Activated CD8-positive, alpha-beta memory T cell treated with anti-CD3 and anti-CD28 coated beads, Interleukin-2, amount 50 U/mL, for 1 hour (primary cell): ENCODE measurements around the gene MOGAT3.

Experiments used
- DNase-seq: peaks from one replicate; pipeline ENCODE4 v3.0.0-alpha.2; 2020; ENCODE audit errors: extremely low read depth

The MOGAT3 gene

GRCh38 chr7:101172005-101172853 is 28.6 kb downstream of the MOGAT3 start:
- no peak for DNase-seq

GRCh38 chr7:101171442-101171837 is 29.4 kb downstream of the MOGAT3 start:
- no peak for DNase-seq

DNA sequence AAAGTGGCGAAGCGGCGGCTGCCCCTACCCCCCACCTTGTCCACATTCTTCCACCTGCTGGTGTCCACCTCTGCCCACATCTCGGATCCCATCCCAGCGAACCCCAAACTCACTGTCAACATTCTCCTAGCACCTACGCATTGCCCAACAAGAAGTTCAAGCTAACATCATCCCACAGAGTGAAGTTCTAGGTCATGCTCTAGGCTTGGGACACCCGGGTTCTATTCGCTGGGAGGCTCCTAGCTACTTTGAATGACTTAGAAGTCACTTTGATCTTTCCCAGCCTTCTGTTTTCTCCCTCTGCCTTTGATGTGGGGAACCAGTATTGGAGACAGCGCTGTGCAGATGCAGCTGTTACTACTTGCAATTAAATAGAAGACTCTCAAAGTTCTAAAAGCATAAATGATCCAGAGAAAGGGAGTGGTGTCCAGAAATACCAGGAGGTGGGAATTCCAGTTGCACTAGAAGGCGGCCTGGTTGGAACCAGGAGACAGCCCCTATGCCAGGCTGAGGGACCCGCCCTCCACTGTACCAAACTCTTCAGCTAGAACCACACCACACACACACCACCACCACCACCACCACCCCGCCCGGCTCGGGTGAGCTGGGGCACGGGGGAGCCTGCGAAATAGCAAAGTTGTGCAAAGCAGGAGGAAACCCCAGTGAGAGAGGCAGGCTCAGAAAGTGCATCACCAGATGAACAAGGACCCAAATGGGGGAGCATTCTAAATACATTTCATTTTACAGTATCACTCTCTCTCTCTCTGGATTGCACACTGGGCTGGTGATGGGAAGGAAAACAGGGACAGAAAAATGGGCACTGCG is 30.0 kb downstream of the MOGAT3 start:
- no peak for DNase-seq

- peak; percentile 31 for DNase-seq
These were observed 30.8 kb downstream of the MOGAT3 start for GRCh38 chr7:101169838-101170551.

DNA sequence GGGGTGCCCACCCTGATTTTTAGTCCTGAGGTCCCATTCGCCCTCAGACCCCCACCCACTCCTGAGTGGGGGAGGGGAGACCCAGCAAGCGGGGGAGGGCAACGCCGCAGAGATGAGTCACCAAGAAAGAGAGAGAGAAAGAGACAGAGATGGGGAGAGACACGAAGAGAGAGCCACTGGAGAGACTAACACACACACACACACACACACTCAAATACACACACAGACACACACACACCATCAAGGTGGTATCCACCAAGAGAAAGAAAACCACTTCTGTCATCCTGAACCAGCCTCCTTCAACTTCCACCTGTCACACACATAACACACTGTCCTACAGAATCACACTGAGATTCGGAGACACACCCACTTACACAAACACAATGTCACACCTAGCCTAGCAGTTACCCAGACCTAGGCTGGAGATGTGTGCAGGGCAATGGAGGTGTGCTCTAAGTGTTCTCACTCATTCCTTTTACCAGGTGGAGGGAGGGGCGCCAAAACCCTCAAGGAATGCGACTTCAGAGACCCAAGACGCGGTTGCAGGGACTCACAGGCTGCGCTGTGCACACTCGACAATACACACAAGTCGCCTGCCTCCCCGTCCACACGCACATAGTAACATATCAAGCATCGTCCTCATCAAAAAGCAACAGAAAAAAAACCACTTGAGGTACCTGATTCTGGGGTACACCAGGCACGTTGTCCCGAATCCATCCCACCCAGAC is 31.6 kb downstream of the MOGAT3 start:
- DNase-seq: no peak

- no peak for DNase-seq
These were observed 32.3 kb downstream of the MOGAT3 start for GRCh38 chr7:101168412-101169049.

GRCh38 chr7:101167645-101168411 is 33.0 kb downstream of the MOGAT3 start:
- DNase-seq: no peak

DNA sequence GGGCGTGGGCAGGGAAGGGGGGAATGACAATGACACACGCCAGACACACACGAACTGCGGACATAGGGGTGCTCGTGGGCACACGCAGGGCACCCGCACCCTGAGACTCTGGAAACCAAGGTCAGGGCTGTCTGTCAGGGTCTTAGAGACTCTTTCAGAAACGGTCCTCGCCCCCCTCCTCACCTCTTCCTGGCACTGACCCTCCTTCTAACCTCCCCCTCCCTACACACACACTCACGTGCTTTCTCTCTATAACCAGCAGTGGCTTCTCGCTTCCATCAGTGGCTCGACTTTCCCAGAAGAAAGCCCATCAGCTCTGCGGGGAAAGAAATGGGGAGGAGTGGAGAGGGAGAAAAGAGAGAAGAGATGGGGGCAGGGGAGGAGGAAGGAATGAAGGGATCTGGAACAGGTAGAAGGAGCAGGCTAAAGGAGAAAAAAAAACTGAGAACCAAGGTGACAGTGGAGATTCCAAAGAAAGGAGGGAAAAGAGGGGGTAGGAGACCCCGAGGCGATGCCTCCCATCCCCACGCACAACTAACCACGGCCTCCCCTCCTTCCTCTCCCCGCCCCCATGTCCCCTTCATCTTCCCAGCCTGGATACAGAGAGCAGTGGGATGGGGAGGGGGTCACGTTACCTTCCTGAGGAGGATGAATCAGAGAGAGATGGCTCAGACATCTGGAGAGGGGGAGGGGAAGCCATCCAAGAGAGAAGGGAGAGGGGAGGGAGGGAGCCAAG is 33.8 kb downstream of the MOGAT3 start:
- no peak for DNase-seq

GRCh38 chr7:101166648-101166908 is 34.3 kb downstream of the MOGAT3 start:
- no peak for DNase-seq

DNA sequence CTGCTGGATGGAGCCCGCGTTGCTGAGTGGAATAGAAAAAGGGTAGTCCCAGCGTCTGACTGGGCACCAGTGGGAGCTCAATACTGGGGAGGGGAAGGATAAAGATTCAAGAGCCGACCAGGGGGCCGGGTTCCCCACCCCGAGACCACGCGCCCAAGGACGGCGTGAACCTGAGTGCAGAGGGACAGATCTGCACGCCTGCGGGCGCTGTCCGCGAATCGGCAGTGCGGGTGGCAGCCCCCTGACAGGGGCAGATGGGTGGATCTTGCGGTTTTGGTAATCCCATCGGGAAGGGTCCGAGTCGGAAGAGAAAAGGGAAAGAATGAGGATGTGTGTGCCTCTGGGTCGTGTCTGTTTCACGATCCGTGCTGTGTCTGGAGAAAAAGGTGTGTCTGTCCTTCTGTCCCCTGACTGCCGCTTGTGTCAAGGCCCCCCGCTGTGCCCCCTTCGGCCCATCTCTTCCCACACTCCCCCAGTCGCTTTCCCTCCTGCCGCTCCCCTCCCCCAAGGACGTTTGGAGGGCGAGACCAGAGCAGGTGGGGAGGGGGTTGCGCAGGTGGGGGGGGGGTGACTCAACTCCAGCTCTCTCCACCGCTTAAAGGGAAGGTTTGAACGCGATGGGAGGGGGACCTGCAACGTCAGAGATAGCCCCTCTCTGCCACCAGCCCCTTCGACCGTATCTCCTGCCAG is 34.7 kb downstream of the MOGAT3 start:
- DNase-seq: no peak

DNA sequence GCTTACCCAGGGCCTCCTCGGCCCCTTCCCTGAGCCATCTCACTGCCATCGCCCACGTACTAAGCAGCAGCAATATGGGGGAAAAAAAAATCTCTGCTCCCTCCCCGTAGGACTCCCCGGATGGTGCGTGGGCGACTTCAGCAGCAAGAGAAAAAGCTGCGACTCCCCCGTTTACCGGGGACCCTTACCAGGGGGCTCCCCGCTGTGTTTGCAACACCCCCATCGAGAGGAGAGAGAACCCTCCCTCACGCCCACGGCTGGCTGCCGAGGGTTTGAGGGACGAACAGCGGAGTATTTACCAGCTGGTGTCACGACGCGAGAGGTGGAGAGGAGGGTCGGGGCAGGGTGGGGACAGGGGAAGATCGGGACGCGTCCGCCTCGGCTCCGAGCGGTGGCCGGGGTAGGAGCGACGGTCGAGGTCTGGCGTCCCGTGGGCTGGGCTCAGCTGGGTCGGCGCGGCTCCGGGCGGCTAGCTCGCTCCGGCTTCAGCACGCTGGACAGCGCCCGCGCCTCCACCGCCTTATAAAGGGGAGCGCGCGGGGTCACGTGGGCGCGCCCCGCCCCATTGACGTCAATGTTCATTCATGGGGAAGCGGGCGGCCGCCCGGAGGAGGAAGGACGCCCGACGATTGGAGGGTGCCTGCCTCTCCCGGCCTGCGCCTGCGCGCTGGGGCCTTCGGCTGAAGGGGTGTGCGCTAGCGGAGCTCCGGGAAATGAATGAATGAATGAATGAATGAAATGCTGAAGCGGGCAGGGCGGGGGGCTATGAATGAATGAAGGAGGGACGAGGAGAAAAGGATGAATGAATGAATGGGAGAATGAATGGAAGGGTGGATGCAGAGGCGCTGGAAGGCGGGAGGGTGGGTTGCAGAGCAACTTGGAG is 35.5 kb downstream of the MOGAT3 start, which contains the start of gene VGF:
VGF (minus strand) TSS at position 495 of the 883 bp plus-strand sequence. CDS start 726 bp downstream, outside the sequence.
- DNase-seq: peak; percentile 72

DNA sequence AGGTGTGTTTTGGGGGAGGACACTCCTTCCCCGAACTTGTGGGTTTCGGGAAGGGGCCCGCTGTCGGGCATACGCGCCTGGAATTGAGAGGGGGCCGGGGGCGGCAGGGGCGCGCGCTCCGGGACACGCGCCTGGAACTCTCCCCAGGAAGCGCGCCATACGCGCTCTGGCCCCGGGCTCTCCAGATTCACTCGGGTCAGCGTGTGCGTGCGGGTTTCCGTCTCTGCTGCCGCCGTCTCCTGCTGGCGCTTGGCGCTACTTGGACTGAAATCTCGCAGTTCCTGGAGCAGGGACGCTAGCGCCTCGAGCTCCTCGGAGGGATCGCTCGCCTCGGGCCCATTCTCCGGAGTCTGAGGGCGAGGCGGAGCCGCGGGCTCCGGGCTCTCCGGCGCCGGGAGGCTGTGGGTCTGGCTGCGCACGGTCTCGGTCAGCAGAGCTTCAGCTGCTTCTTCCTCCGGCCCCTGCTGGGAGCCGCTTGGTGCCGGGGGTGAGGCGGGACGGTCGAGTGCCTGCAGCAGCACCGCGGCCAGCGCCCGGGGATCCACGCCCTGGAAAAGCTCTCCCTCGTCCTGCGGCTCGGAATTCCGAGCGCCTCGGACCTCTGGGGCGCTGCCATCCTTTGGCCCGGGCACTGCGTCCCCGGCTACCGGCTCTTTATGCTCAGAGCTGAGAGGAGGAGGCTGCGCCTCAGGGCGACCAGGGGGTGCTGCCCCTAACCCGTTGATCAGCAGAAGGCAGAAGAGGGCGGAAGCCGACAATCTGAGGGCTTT is 36.6 kb downstream of the MOGAT3 start:
- DNase-seq: no peak

- DNase-seq: no peak
These were observed 37.4 kb downstream of the MOGAT3 start for GRCh38 chr7:101163279-101164070.

GRCh38 chr7:101162551-101163278 is 38.1 kb downstream of the MOGAT3 start:
- no peak for DNase-seq

- DNase-seq: no peak
These were observed 39.0 kb downstream of the MOGAT3 start for GRCh38 chr7:101161692-101162471.
